T-helper 1 cell treated with Interleukin-12 subunit alpha and Interleukin-12 subunit beta and Interleukin-4 antibody, amounts not matched to agents 30 μg/mL and 1 μg/mL, for 36 hours (primary cell): ENCODE results near the gene DERA.

ENCODE experiments used
- H3K27ac Mint-ChIP-seq: one replicate; pipeline ENCODE4 v1.8.0; 2021; ENCODE audit warnings: mild to moderate bottlenecking, mixed read lengths
- H3K27me3 Mint-ChIP-seq: one replicate; pipeline ENCODE4 v1.8.0; 2021; ENCODE audit warnings: low read depth, mixed read lengths
- H3K36me3 Mint-ChIP-seq: one replicate; pipeline ENCODE4 v1.8.0; 2021; ENCODE audit warnings: low read depth, mixed read lengths
- H3K4me1 Mint-ChIP-seq: one replicate; pipeline ENCODE4 v1.8.0; 2021; ENCODE audit warnings: low read depth, mixed read lengths
- H3K4me3 Mint-ChIP-seq: one replicate; pipeline ENCODE4 v1.8.0; 2021; ENCODE audit warnings: mild to moderate bottlenecking, moderate library complexity, mixed read lengths
- H3K9me3 Mint-ChIP-seq: one replicate; pipeline ENCODE4 v1.8.0; 2021; ENCODE audit warnings: mixed read lengths

Gene DERA

GRCh38 chr12:16075887-16076286 is 164.8 kb downstream of the DERA start:
- Mint-ChIP-seq H3K9me3 (no peaks in the 10 kb centered on the region), H3K27me3 (no peaks in the 10 kb centered on the region), H3K4me1 (no peaks in the 10 kb centered on the region), H3K4me3 (no peak overlapping the region), H3K27ac (no peak overlapping the region), H3K36me3 (no peaks in the 10 kb centered on the region)

GRCh38 chr12:16076557-16076956 is 165.4 kb downstream of the DERA start:
- Mint-ChIP-seq H3K4me3 (no peak overlapping the region), H3K27me3 (no peaks in the 10 kb centered on the region), H3K9me3 (no peaks in the 10 kb centered on the region), H3K27ac (no peak overlapping the region), H3K36me3 (no peaks in the 10 kb centered on the region), H3K4me1 (no peaks in the 10 kb centered on the region)

GRCh38 chr12:16076970-16077522 is 165.9 kb downstream of the DERA start:
- no peaks in the 10 kb centered on the region for H3K27me3 Mint-ChIP-seq
- no peaks in the 10 kb centered on the region for H3K9me3 Mint-ChIP-seq
- no peaks in the 10 kb centered on the region for H3K4me1 Mint-ChIP-seq
- H3K4me3 Mint-ChIP-seq: no peak overlapping the region
- no peak overlapping the region for H3K27ac Mint-ChIP-seq
- H3K36me3 Mint-ChIP-seq: no peaks in the 10 kb centered on the region

GRCh38 chr12:16086462-16086861 is 175.3 kb downstream of the DERA start:
- Mint-ChIP-seq H3K4me1 (no peaks in the 10 kb centered on the region), H3K27me3 (no peaks in the 10 kb centered on the region), H3K4me3 (no peak overlapping the region), H3K27ac (no peak overlapping the region), H3K36me3 (no peaks in the 10 kb centered on the region), H3K9me3 (no peaks in the 10 kb centered on the region)

GRCh38 chr12:16086942-16087341 is 175.8 kb downstream of the DERA start:
- H3K36me3 Mint-ChIP-seq: no peaks in the 10 kb centered on the region
- H3K27me3 Mint-ChIP-seq: no peaks in the 10 kb centered on the region
- H3K4me3 Mint-ChIP-seq: no peak overlapping the region
- H3K4me1 Mint-ChIP-seq: no peaks in the 10 kb centered on the region
- no peaks in the 10 kb centered on the region for H3K9me3 Mint-ChIP-seq
- no peak overlapping the region for H3K27ac Mint-ChIP-seq
